K562 (cell line): ENCODE data around the gene ACSL6. TPM values are rescaled to one million over a fixed set of nuclear protein-coding genes. Genes with fewer than 3 reads are reported as not detected.

Experiments
- BCOR ChIP-seq: fragments of 450-650 bp; IDR thresholded peaks from 2 replicates; pipeline ENCODE4 v1.6.1; 2016
- CBX5 ChIP-seq: IDR thresholded peaks from 2 replicates; pipeline ENCODE4 v1.6.1; 2014; ENCODE audit warnings: low read depth, borderline replicate concordance
- ETS1 ChIP-seq: conservative IDR thresholded peaks from 2 replicates; pipeline ENCODE4 v1.6.1; 2011; ENCODE audit warnings: low read depth, mild to moderate bottlenecking, low read length; ENCODE audit not compliant: control insufficient read depth
- HDAC1 ChIP-seq, 2 experiments: fragments of 450-650 bp; IDR thresholded peaks; 2 replicates each; pipeline ENCODE4 v1.6.1; 2016 to 2017; ENCODE audit warnings: inconsistent platforms in 1 of 2, mild to moderate bottlenecking in 1 of 2, moderate library complexity in 1 of 2
- HINFP ChIP-seq: fragments of 450-650 bp; conservative IDR thresholded peaks from 2 replicates; pipeline ENCODE4 v1.6.1; 2016; ENCODE audit warnings: missing genetic modification characterization, low read depth, mild to moderate bottlenecking, control low read depth, missing compliant biosample characterization
- HMBOX1 ChIP-seq: sonication (generic); IDR thresholded peaks from 2 replicates; pipeline ENCODE4 v1.6.1; 2016
- MEF2D ChIP-seq: conservative IDR thresholded peaks from 2 replicates; pipeline ENCODE4 v1.6.1; 2016; ENCODE audit warnings: low read depth, missing genetic modification characterization, missing compliant biosample characterization
- MTF1 ChIP-seq: fragments of 250-450 bp; sonication (Bioruptor Pico); IDR thresholded peaks from 2 replicates; pipeline ENCODE4 v1.9.0; 2021; ENCODE audit warnings: moderate library complexity, mild to moderate bottlenecking, inconsistent platforms, borderline replicate concordance
- PML ChIP-seq: IDR thresholded peaks from 2 replicates; pipeline ENCODE4 v1.6.1; 2012; ENCODE audit warnings: low read length, inconsistent platforms
- PTBP1 ChIP-seq: fragments of 200-400 bp; formaldehyde crosslinking; IDR thresholded peaks from 2 replicates; pipeline ENCODE4 v1.6.1; 2017; ENCODE audit warnings: low read depth, low read length
- RBM14 ChIP-seq: fragments of 200-400 bp; formaldehyde crosslinking; IDR thresholded peaks from 2 replicates; pipeline ENCODE4 v1.6.1; 2018; ENCODE audit warnings: low read depth, mild to moderate bottlenecking, low read length, moderate library complexity, borderline replicate concordance; ENCODE audit not compliant: insufficient read depth
- RFX5 ChIP-seq: IDR thresholded peaks from 2 replicates; pipeline ENCODE4 v1.6.1; 2011; ENCODE audit warnings: low read depth, mild to moderate bottlenecking, improper control_type of control experiment, low read length
- SMARCA4 ChIP-seq: fragments of 450-650 bp; IDR thresholded peaks from 2 replicates; pipeline ENCODE4 v1.6.1; 2016
- SUPT5H ChIP-seq: fragments of 450-650 bp; IDR thresholded peaks from 2 replicates; pipeline ENCODE4 v1.6.1; 2016
- TARDBP ChIP-seq: fragments of 450-650 bp; IDR thresholded peaks from 2 replicates; pipeline ENCODE4 v1.6.1; 2016
- TEAD1 ChIP-seq, 2 experiments: fragments of 450-650 bp in 1 of 2; sonication (generic) in 1 of 2; formaldehyde crosslinking; IDR thresholded peaks; 2 replicates each; pipeline versions ENCODE4 v1.4.0 to v1.8.0; 2020 to 2022; ENCODE audit warnings: mild to moderate bottlenecking in 2 of 2, missing genetic modification reagents in 1 of 2
- TFAP4 ChIP-seq: sonication (generic); formaldehyde crosslinking; IDR thresholded peaks from 2 replicates; pipeline ENCODE4 v1.8.0; 2022; ENCODE audit warnings: missing genetic modification reagents, mild to moderate bottlenecking, moderate library complexity, borderline replicate concordance
- ZMIZ1 ChIP-seq, 2 experiments: fragments of 150-350 bp in 1 of 2; IDR thresholded peaks; 2 replicates each; pipeline ENCODE4 v1.6.1; 2012 to 2016; ENCODE audit warnings: low read depth in 2 of 2, low read length in 2 of 2, mild to moderate bottlenecking in 1 of 2, moderate library complexity in 1 of 2
- ZNF24 ChIP-seq: fragments of 450-650 bp; IDR thresholded peaks from 2 replicates; pipeline ENCODE4 v1.6.1; 2016
- ZNF695 ChIP-seq: fragments of 450-650 bp; formaldehyde crosslinking; IDR thresholded peaks from 2 replicates; pipeline ENCODE4 v1.4.0; 2020; ENCODE audit warnings: mild to moderate bottlenecking, moderate library complexity
- polyA plus RNA-seq, 8 experiments: library from polyadenylated mRNA; depleted of rRNA in 4 of 8; stranded (reverse) in 5 of 8; unstranded in 3 of 8; fragments of >200 nt; fragmentation: Nextera tagmentation in 2 of 8; fragmentation: Illumina TruSeq in 1 of 8; extraction: Ambion mirVana in 2 of 8; extraction: Trizol in 1 of 8; gene quantifications; 2 replicates each; pipeline versions ENCODE4 v1.2.1 to v1.2.3, GENCODE V29; 2011 to 2014; ENCODE audit warnings: inconsistent platforms in 1 of 8, missing spikeins in 1 of 8
- total RNA-seq, 7 experiments: library from RNA; depleted of rRNA in 6 of 7; stranded (reverse); fragments of >200 nt in 6 of 7; fragmentation: Illumina TruSeq in 2 of 7; extraction: Trizol in 2 of 7; gene quantifications; 2 replicates each; pipeline versions ENCODE4 v1.2.1 to v1.2.3, GENCODE V29; 2011 to 2021; ENCODE audit warnings: low replicate concordance in 1 of 7

The ACSL6 gene
- total and polyA plus RNA-seq, 9 of the 15 experiments (the other 6 are each of a cell fraction or from before 2014, with no cell fraction given): 0.50 to 1.5 (median 0.69) TPM

GRCh38 chr5:131994533-131995226 lies 16.8 kb downstream of the ACSL6 start (continued):
- no peak for TF ChIP-seq HINFP (tag)
- no peak for TF ChIP-seq RFX5
- peak; percentile 97 to 99 for TF ChIP-seq TEAD1 (CRISPR knock-in tag; IDR thresholded peaks at IDR 0.05)
- TF ChIP-seq HMBOX1: 0 out of 2 replicates have a peak, but pooled peaks have one; percentile 41
- TF ChIP-seq RBM14: no peak
- TF ChIP-seq SUPT5H: no peak
- TF ChIP-seq BCOR: peak; percentile 79
- TF ChIP-seq SMARCA4: peak; percentile 96
- TF ChIP-seq TARDBP: peak; percentile 84; the same call in 1 of the 2 replicates
- 0 out of 2 replicates have a peak, but pooled peaks have one; percentile 28 for TF ChIP-seq CBX5
- TF ChIP-seq ZNF695 (CRISPR knock-in tag): no peak
- peak; percentile 57; the same call in 1 of the 2 replicates for TF ChIP-seq PTBP1
- peak; percentile 84 for TF ChIP-seq TFAP4 (CRISPR knock-in tag)
- TF ChIP-seq PML: peak; percentile 95
- TF ChIP-seq ETS1: peak; percentile 68; the same call in 1 of the 2 replicates
- peak in 1 of 2 experiments; percentile 96; a peak in 2 of 4 replicates for TF ChIP-seq ZMIZ1 (IDR thresholded peaks at IDR 0.05; ENCODE audit: low read depth in 2 of 2, low read length in 2 of 2)
- no peak for TF ChIP-seq MTF1 (CRISPR knock-in tag)
- TF ChIP-seq HDAC1 (IDR thresholded peaks at IDR 0.05): peak; percentile 32 to 91; a peak in 2 of 4 replicates
- 0 out of 2 replicates have a peak, but pooled peaks have one; percentile 31 for TF ChIP-seq MEF2D (tag)
- TF ChIP-seq ZNF24: peak; percentile 69
